Upper lobe of left lung (tissue), 4 donors: ENCODE results near the gene MLN.

Experiments used
- POLR2A ChIP-seq, 4 donors: fragments of 450-650 bp; IDR thresholded peaks; one replicate each; pipeline ENCODE4 v1.5.1; 2016 to 2017; ENCODE audit warnings: antibody characterized with exemption in 4 of 4, mild to moderate bottlenecking in 2 of 4
- POLR2AphosphoS5 ChIP-seq, 2 donors: sonication (generic); formaldehyde crosslinking; IDR thresholded peaks; one replicate each; pipeline ENCODE4 v1.5.1; 2017; ENCODE audit warnings: antibody characterized with exemption in 2 of 2
- TF ChIP-seq, protein P1 (sequence below), 6 experiments: fragments of 450-650 bp in 4 of 6; fragments of 200-600 bp in 2 of 6; sonication (generic) in 2 of 6; IDR thresholded peaks; one replicate each; pipeline ENCODE4 v1.5.1; 2016 to 2019; ENCODE audit warnings: antibody characterized with exemption in 6 of 6

- TF ChIP-seq, protein P1, sequence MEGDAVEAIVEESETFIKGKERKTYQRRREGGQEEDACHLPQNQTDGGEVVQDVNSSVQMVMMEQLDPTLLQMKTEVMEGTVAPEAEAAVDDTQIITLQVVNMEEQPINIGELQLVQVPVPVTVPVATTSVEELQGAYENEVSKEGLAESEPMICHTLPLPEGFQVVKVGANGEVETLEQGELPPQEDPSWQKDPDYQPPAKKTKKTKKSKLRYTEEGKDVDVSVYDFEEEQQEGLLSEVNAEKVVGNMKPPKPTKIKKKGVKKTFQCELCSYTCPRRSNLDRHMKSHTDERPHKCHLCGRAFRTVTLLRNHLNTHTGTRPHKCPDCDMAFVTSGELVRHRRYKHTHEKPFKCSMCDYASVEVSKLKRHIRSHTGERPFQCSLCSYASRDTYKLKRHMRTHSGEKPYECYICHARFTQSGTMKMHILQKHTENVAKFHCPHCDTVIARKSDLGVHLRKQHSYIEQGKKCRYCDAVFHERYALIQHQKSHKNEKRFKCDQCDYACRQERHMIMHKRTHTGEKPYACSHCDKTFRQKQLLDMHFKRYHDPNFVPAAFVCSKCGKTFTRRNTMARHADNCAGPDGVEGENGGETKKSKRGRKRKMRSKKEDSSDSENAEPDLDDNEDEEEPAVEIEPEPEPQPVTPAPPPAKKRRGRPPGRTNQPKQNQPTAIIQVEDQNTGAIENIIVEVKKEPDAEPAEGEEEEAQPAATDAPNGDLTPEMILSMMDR (IDR thresholded peaks at IDR 0.05) = no peak
- no peak for TF ChIP-seq POLR2AphosphoS5 (IDR thresholded peaks at IDR 0.05)
- no peak for TF ChIP-seq POLR2A (IDR thresholded peaks at IDR 0.05)
Observed at GRCh38 chr6:33747823-33748222, 56.0 kb downstream of the MLN start.
